Neural cell (in vitro differentiated cells): ENCODE results near the gene FAM118A. TPM values are rescaled to one million over a fixed set of nuclear protein-coding genes. Genes with fewer than 3 reads are reported as not detected.

Experiments used
- H2AFZ ChIP-seq: fragments of 200-600, 300-800 bp; sonication (generic), shearing (Covaris generic); 2 replicates; pipeline ENCODE4 v1.6.0; 2014; ENCODE audit warnings: low read depth, mild to moderate bottlenecking, antibody characterized with exemption, low read length, moderate library complexity
- H3F3A ChIP-seq: fragments of 200-600 bp; shearing (Covaris generic); 2 replicates; pipeline ENCODE4 v1.6.1; 2016; ENCODE audit warnings: mild to moderate bottlenecking, moderate library complexity, mixed read lengths, antibody characterized with exemption, low read length; ENCODE audit not compliant: insufficient read depth, poor library complexity, severe bottlenecking
- H3K27ac ChIP-seq: fragments of 200-600, 300-800 bp; sonication (generic), shearing (Covaris generic); 2 replicates; pipeline ENCODE4 v1.5.1; 2014; ENCODE audit warnings: mild to moderate bottlenecking, low read length, moderate library complexity
- H3K27me3 ChIP-seq: fragments of 300-800, 200-600 bp; sonication (generic), shearing (Covaris generic); 2 replicates; pipeline ENCODE4 v1.6.0; 2014; ENCODE audit warnings: mild to moderate bottlenecking, low read depth, low read length, moderate library complexity; ENCODE audit not compliant: insufficient read depth
- H3K36me3 ChIP-seq: fragments of 300-800, 200-600 bp; sonication (generic), shearing (Covaris generic); 2 replicates; pipeline ENCODE4 v1.5.1; 2014; ENCODE audit warnings: mild to moderate bottlenecking, antibody characterized with exemption, low read length, moderate library complexity; ENCODE audit not compliant: insufficient read depth
- H3K4me2 ChIP-seq: fragments of 300-800, 200-600 bp; sonication (generic), shearing (Covaris generic); 2 replicates; pipeline ENCODE4 v1.6.0; 2014; ENCODE audit warnings: mild to moderate bottlenecking, low read length
- H3K4me3 ChIP-seq: fragments of 300-800, 200-600 bp; sonication (generic), shearing (Covaris generic); 2 replicates; pipeline ENCODE4 v1.5.1; 2014; ENCODE audit warnings: mild to moderate bottlenecking, low read length, moderate library complexity
- H3K79me2 ChIP-seq: fragments of 200-600 bp; shearing (Covaris generic); replicated peaks from 2 replicates; pipeline ENCODE4 v1.6.0; 2014; ENCODE audit warnings: mild to moderate bottlenecking, low read length, moderate library complexity; ENCODE audit not compliant: insufficient read depth
- H3K9ac ChIP-seq: fragments of 300-800, 200-600 bp; sonication (generic), shearing (Covaris generic); 2 replicates; pipeline ENCODE4 v1.6.1; 2016; ENCODE audit warnings: mild to moderate bottlenecking, low read length, mixed read lengths
- H3K9me2 ChIP-seq: fragments of 200-600 bp; shearing (Covaris generic); 2 replicates; pipeline ENCODE4 v1.6.1; 2016; ENCODE audit warnings: mild to moderate bottlenecking, low read length, mixed read lengths; ENCODE audit not compliant: insufficient read depth
- H3K9me3 ChIP-seq: fragments of 200-600, 300-800 bp; sonication (generic), shearing (Covaris generic); 2 replicates; pipeline ENCODE4 v1.6.1; 2016; ENCODE audit warnings: mild to moderate bottlenecking, mixed run types, low read length, moderate library complexity, mixed read lengths
- H4K20me1 ChIP-seq: fragments of 200-600 bp; shearing (Covaris generic); 2 replicates; pipeline ENCODE4 v1.6.1; 2016; ENCODE audit warnings: mild to moderate bottlenecking, mixed run types; ENCODE audit not compliant: insufficient read depth
- EP300 ChIP-seq: fragments of 450-650 bp; conservative IDR thresholded peaks from 2 replicates; pipeline ENCODE4 v1.6.1; 2014; ENCODE audit warnings: antibody characterized with exemption, mild to moderate bottlenecking, moderate library complexity; ENCODE audit not compliant: poor library complexity, severe bottlenecking
- EZH2 ChIP-seq: fragments of 200-600, 300-800 bp; shearing (Covaris generic), sonication (generic); IDR thresholded peaks from 2 replicates; pipeline ENCODE4 v1.6.1; 2014; ENCODE audit warnings: antibody characterized with exemption, low read length, borderline replicate concordance, mild to moderate bottlenecking; ENCODE audit not compliant: insufficient read depth, poor library complexity, severe bottlenecking
- MXI1 ChIP-seq: fragments of 450-650 bp; conservative IDR thresholded peaks from 2 replicates; pipeline ENCODE4 v1.6.1; 2014; ENCODE audit warnings: antibody characterized with exemption, mild to moderate bottlenecking; ENCODE audit not compliant: poor library complexity, severe bottlenecking
- POLR2AphosphoS5 ChIP-seq: IDR thresholded peaks from 2 replicates; pipeline ENCODE4 v1.6.1; 2012
- RAD21 ChIP-seq: fragments of 450-650 bp; conservative IDR thresholded peaks from 2 replicates; pipeline ENCODE4 v1.6.1; 2014; ENCODE audit warnings: antibody characterized with exemption, mild to moderate bottlenecking, moderate library complexity
- SMC3 ChIP-seq: fragments of 450-650 bp; conservative IDR thresholded peaks from 2 replicates; pipeline ENCODE4 v1.6.1; 2014; ENCODE audit warnings: antibody characterized with exemption, mild to moderate bottlenecking, moderate library complexity; ENCODE audit not compliant: poor library complexity
- TAF1 ChIP-seq: IDR thresholded peaks from 2 replicates; pipeline ENCODE4 v1.6.1; 2012; ENCODE audit warnings: low read depth
- polyA plus RNA-seq: library from polyadenylated mRNA; depleted of rRNA; stranded (reverse); fragments of >200 nt; gene quantifications from 2 replicates; pipeline ENCODE4 v1.2.3, GENCODE V29; 2014
- TF ChIP-seq, protein P1 (sequence below): IDR thresholded peaks from 2 replicates; pipeline ENCODE4 v1.6.1; 2012; ENCODE audit warnings: borderline replicate concordance
- TF ChIP-seq, protein P2 (sequence below): fragments of 450-650 bp; IDR thresholded peaks from 2 replicates; pipeline ENCODE4 v1.5.1; 2014; ENCODE audit warnings: antibody characterized with exemption, mild to moderate bottlenecking, moderate library complexity; ENCODE audit not compliant: poor library complexity, severe bottlenecking

Gene FAM118A
- polyA plus RNA-seq, 1 donor from 2014 or later: 9.6 TPM

DNA sequence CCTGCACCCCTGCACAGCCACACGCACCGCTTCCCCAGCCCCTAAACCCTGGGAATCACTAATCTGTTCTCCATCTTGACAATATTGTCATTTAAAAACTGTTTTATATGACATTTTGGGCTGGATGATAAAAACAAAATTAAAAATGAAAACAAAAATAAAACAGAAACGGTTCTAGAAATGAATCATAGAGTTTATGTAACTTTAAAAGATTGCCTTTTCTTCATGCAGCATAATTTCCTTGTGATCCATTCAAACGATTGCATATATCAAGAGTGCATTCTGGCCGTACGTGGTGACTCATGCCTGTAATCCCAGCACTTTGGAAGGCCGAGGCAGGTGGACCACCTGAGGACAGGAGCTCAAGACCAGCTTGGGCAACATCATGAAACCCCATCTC, 6.6 kb upstream of the FAM118A start:
- Histone ChIP-seq H3K9ac (no peak overlapping the region), H3F3A (no peaks in the 10 kb centered on the region), H4K20me1 (no peaks in the 10 kb centered on the region), H2AFZ (no peak overlapping the region), H3K9me3 (no peaks in the 10 kb centered on the region), H3K4me2 (no peak overlapping the region), H3K9me2 (no peaks in the 10 kb centered on the region), H3K27ac (no peak overlapping the region), H3K27me3 (no peaks in the 10 kb centered on the region), H3K79me2 (no peaks in the 10 kb centered on the region), H3K4me3 (no peak overlapping the region), H3K36me3 (no peaks in the 10 kb centered on the region)
- TF ChIP-seq MXI1 (no peak), EZH2 (no peak), TAF1 (no peak), SMC3 (no peak), RAD21 (no peak), POLR2AphosphoS5 (no peak), EP300 (no peak)
- TF ChIP-seq, protein P1, sequence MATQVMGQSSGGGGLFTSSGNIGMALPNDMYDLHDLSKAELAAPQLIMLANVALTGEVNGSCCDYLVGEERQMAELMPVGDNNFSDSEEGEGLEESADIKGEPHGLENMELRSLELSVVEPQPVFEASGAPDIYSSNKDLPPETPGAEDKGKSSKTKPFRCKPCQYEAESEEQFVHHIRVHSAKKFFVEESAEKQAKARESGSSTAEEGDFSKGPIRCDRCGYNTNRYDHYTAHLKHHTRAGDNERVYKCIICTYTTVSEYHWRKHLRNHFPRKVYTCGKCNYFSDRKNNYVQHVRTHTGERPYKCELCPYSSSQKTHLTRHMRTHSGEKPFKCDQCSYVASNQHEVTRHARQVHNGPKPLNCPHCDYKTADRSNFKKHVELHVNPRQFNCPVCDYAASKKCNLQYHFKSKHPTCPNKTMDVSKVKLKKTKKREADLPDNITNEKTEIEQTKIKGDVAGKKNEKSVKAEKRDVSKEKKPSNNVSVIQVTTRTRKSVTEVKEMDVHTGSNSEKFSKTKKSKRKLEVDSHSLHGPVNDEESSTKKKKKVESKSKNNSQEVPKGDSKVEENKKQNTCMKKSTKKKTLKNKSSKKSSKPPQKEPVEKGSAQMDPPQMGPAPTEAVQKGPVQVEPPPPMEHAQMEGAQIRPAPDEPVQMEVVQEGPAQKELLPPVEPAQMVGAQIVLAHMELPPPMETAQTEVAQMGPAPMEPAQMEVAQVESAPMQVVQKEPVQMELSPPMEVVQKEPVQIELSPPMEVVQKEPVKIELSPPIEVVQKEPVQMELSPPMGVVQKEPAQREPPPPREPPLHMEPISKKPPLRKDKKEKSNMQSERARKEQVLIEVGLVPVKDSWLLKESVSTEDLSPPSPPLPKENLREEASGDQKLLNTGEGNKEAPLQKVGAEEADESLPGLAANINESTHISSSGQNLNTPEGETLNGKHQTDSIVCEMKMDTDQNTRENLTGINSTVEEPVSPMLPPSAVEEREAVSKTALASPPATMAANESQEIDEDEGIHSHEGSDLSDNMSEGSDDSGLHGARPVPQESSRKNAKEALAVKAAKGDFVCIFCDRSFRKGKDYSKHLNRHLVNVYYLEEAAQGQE: no peak
- TF ChIP-seq, protein P2, sequence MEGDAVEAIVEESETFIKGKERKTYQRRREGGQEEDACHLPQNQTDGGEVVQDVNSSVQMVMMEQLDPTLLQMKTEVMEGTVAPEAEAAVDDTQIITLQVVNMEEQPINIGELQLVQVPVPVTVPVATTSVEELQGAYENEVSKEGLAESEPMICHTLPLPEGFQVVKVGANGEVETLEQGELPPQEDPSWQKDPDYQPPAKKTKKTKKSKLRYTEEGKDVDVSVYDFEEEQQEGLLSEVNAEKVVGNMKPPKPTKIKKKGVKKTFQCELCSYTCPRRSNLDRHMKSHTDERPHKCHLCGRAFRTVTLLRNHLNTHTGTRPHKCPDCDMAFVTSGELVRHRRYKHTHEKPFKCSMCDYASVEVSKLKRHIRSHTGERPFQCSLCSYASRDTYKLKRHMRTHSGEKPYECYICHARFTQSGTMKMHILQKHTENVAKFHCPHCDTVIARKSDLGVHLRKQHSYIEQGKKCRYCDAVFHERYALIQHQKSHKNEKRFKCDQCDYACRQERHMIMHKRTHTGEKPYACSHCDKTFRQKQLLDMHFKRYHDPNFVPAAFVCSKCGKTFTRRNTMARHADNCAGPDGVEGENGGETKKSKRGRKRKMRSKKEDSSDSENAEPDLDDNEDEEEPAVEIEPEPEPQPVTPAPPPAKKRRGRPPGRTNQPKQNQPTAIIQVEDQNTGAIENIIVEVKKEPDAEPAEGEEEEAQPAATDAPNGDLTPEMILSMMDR: no peak

DNA sequence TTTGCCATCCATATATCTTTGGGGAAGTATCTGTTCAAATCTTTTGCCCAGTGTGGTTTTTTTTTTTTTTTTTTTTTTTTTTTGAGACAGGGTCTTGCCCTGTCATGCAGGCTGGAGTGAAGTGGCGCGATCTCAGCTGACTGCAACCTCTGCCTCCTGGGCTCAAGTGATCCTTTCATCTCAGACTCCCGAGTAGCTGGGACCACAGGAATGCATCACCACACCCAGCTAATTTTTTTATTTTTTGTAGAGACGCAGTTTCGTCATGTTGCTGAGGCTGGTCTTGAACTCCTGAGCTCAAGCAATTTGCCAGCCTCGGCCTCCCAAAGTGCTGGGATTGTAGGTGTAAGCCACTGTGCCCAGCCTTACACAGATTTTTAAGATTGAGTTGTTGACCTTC, 4.8 kb upstream of the FAM118A start:
- Histone ChIP-seq H3K27me3 (no peaks in the 10 kb centered on the region), H3K4me2 (no peak overlapping the region), H3K79me2 (no peaks in the 10 kb centered on the region), H4K20me1 (no peaks in the 10 kb centered on the region), H3F3A (no peaks in the 10 kb centered on the region), H3K27ac (no peak overlapping the region), H3K9me2 (no peaks in the 10 kb centered on the region), H3K36me3 (no peaks in the 10 kb centered on the region), H2AFZ (no peak overlapping the region), H3K9me3 (no peaks in the 10 kb centered on the region), H3K4me3 (no peak overlapping the region), H3K9ac (no peak overlapping the region)
- TF ChIP-seq, protein P2: no peak
- TF ChIP-seq EZH2 (no peak), RAD21 (no peak), MXI1 (no peak), TAF1 (no peak), SMC3 (no peak), POLR2AphosphoS5 (no peak), EP300 (no peak)
- TF ChIP-seq, protein P1: no peak
